HG02678 (cell line): ENCODE results near the gene FAM107B.

Source experiments
- ATAC-seq: cut with Tn5 transposase; IDR thresholded peaks from one replicate; pipeline ENCODE4 v1.9.1; 2021; ENCODE audit warnings: mild to moderate bottlenecking, moderate library complexity; ENCODE audit not compliant: unreplicated experiment

The FAM107B gene

DNA sequence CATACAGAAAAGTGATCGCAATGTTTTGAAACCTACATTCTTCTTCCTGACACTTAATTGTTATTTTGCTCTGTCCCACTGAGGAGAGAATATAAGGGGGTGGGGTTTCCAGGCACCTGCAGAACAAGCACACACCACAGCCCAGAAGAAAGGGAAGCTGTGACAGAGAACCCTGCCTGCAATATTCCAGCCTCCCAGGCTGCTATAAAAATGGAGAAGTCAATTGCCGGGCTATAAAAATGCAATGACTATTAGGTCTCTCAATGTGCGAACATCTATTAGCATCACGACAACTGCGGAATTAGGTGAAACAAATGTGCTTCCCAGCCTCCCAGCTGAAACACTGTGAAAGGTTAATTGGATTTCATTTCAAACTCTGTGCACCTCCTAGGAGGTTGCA lies 298.7 kb downstream of the FAM107B start:
- no peak for ATAC-seq

DNA sequence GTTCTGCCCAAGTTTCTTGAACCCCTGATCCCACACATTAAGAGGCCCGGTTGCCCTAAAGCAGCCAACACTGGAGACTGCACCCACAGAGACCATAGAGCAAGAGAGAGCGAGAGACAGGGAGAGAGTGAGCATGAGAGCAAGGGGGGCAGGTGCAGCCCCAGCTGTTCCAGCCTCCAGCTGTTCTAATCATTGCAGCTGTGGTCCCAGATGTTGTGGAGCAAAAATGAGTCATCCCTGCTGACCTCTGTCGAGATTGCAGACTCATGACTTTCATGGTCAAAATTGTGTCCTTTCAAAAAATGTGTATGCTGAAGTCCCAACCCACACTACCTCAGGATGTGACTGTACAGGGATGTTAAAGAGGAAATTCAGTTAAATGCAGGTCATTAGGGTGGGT lies 300.0 kb downstream of the FAM107B start:
- ATAC-seq: no peak

DNA sequence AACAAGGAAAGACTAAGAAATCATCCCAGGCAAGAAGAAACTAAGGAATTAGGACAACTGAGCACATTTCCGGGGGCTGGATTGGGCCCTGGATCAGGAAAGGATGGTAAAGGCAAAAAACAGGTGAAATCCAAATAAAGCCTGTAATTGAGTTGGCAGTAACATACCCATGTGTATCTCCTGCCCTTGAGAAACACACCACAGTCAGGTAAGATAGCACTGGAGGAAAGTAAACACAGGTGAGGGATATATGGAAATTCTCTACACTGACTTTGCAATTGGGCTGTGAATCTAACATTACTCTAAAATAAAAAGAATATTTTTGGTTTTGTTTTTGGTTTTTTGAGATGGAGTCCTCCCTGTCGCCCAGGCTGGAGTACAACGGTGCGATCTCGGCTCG lies 303.8 kb downstream of the FAM107B start:
- no peak for ATAC-seq

DNA sequence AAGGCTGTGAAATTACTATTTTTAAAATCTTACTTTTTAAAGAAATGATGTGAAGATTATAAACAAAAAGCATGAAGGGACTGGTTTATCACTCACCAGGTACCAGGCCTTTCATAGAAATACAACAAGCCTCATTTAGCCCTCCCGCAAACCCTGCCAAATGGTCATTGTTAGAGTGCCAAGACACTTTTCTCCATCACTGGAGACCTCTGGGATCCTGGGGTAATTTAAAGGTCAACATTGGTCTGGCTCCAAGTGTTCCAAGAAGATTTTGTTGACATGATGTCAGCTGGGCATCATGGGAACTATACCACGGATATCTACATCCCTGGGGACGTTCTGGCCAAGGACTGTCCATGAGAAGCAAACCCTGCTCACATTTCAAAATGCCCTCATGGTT lies 306.0 kb downstream of the FAM107B start:
- no peak for ATAC-seq
